ENCODE data around the gene ZSWIM4. TPM values are rescaled to one million over a fixed set of nuclear protein-coding genes. Genes with fewer than 3 reads are reported as not detected.

The ZSWIM4 gene
- total RNA-seq, 1 experiment from 2014 or later = 11.5 TPM

DNA sequence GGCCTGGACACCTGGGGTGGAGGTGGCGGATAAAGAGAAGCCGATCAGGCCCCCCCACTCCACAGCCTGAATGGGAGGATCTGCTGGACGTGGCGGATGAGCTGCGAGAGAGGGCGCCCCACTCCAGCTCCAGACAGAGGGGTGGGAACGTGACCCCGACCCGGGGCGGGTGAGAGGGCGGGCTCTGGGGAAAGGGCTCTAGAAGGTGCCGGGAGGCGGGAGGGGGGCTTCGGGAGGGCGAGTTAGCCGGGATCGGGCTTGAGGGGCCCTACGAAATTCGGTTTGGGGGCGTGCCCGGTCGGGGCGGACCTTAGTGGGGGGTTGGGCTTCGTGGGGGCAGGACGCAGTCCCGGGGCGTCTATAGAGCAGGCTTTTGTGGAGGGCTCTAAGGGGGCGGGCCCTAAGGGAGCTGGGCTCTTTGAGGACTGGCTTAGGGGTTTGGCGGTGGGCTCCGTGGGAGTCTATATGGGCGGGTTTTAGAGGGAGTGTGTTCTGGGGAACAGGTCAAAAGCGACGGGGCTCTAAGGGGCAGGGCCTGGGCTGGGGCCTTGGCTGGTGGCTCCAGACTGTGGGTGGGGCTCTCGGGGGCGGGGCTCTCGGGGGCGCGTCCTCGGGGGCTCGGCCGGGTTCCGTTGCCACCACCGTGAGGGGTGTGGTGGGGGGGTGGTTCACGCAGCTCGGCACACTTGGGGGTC is 77.6 kb downstream of the ZSWIM4 start:
- Mint-ChIP-seq H3K36me3 (ENCODE audit: insufficient read depth, unreplicated experiment) (peaks cover 7% of the 10 kb centered on the region), H3K27me3 (ENCODE audit: unreplicated experiment) (no peaks in the 10 kb centered on the region), H3K27ac (ENCODE audit: unreplicated experiment) (peak overlapping the region; percentile 44), H3K4me1 (ENCODE audit: low read depth, unreplicated experiment) (no peaks in the 10 kb centered on the region), H3K9me3 (ENCODE audit: low read depth, unreplicated experiment) (no peaks in the 10 kb centered on the region), H3K4me3 (ENCODE audit: low read depth, unreplicated experiment) (peak overlapping the region; percentile 66)
- no peak for DNase-seq
- CTCF ChIA-PET = interaction anchor here (0.6 to 0.7 kb wide), 6 partner anchors 11 to 602 kb away, joined by 3 to 11 read pairs (median 3); no protein-coding TSS in a partner anchor
- TF ChIP-seq, protein P1, sequence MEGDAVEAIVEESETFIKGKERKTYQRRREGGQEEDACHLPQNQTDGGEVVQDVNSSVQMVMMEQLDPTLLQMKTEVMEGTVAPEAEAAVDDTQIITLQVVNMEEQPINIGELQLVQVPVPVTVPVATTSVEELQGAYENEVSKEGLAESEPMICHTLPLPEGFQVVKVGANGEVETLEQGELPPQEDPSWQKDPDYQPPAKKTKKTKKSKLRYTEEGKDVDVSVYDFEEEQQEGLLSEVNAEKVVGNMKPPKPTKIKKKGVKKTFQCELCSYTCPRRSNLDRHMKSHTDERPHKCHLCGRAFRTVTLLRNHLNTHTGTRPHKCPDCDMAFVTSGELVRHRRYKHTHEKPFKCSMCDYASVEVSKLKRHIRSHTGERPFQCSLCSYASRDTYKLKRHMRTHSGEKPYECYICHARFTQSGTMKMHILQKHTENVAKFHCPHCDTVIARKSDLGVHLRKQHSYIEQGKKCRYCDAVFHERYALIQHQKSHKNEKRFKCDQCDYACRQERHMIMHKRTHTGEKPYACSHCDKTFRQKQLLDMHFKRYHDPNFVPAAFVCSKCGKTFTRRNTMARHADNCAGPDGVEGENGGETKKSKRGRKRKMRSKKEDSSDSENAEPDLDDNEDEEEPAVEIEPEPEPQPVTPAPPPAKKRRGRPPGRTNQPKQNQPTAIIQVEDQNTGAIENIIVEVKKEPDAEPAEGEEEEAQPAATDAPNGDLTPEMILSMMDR (IDR thresholded peaks at IDR 0.05; ENCODE audit: unreplicated experiment) = no peak
- intact Hi-C loops (cut with micrococcal nuclease; ENCODE audit: unreplicated experiment) = no loop called here
- BruUV-seq (replicated peaks) = no TSS peak

DNA sequence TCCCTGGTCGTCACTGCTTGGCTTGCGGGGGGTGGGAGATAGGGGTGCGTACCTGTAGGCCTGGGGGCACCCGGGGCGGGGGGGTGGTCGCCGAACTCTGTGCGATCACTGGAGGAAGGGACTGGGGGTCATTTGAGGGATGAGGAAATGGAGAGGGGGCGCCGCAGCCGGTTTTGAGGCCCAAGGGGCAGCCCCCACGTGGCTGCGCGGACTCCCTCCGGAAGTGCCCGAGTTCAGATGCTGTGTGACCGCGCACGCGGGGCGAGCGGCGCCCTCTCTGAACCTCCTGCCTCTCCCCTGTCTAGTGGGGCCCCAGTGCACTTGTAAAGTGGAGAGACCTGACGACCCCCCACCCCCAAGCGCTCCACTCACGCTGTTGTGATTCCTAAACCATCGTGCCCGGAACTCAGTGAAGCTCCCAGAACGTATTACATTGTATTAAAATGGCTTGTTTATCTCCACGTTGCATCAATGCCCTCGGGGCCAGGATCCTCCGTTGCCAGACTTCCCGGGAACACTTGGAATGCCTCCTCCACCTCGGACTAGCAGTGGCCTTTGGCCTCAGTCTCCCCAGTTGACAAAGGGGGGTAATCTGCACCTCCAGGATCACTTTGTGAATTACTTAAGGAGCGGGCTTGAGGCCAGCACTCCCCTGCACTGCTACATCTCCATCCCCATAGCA is 78.7 kb downstream of the ZSWIM4 start:
- Mint-ChIP-seq H3K4me1 (ENCODE audit: low read depth, unreplicated experiment) (no peaks in the 10 kb centered on the region), H3K27me3 (ENCODE audit: unreplicated experiment) (no peaks in the 10 kb centered on the region), H3K27ac (ENCODE audit: unreplicated experiment) (no peak overlapping the region), H3K9me3 (ENCODE audit: low read depth, unreplicated experiment) (no peaks in the 10 kb centered on the region), H3K36me3 (ENCODE audit: insufficient read depth, unreplicated experiment) (peaks cover 7% of the 10 kb centered on the region), H3K4me3 (ENCODE audit: low read depth, unreplicated experiment) (no peak overlapping the region)
- intact Hi-C loops (cut with micrococcal nuclease; ENCODE audit: unreplicated experiment) = no loop called here
- no TSS peak for BruUV-seq (replicated peaks)
- no peak for DNase-seq
- CTCF ChIA-PET = no interaction called here
- TF ChIP-seq, protein P1 (IDR thresholded peaks at IDR 0.05; ENCODE audit: unreplicated experiment) = no peak

DNA sequence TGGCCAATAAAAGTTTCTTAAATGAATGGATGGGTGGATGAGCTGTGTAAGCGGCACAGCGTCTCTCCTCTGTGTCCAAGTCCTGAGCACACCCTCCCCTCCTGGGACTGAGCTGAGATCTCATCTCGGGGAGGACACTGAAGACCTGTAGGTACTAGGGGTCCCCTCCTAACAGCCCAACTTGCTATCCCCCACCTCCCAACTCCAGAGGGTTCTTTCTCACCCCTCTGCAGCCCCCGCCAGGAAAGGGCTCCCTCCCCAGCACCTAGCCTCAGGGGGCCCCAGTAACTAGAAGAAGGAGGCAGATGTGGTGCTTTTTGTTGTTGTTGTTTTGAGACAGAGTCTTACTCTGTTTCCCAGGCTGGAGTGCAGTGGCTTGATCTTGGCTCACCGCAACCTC is 80.6 kb downstream of the ZSWIM4 start:
- intact Hi-C loops (cut with micrococcal nuclease; ENCODE audit: unreplicated experiment) = no loop called here
- Mint-ChIP-seq H3K27me3 (ENCODE audit: unreplicated experiment) (no peaks in the 10 kb centered on the region), H3K4me3 (ENCODE audit: low read depth, unreplicated experiment) (no peak overlapping the region), H3K27ac (ENCODE audit: unreplicated experiment) (no peak overlapping the region), H3K36me3 (ENCODE audit: insufficient read depth, unreplicated experiment) (peaks cover 7% of the 10 kb centered on the region), H3K9me3 (ENCODE audit: low read depth, unreplicated experiment) (no peaks in the 10 kb centered on the region), H3K4me1 (ENCODE audit: low read depth, unreplicated experiment) (no peaks in the 10 kb centered on the region)
- CTCF ChIA-PET = no interaction called here
- DNase-seq = no peak
- BruUV-seq (replicated peaks) = no TSS peak
- TF ChIP-seq, protein P1 (IDR thresholded peaks at IDR 0.05; ENCODE audit: unreplicated experiment) = no peak

GRCh38 chr19:13876834-13877233 is 81.6 kb downstream of the ZSWIM4 start, which contains the start of gene NANOS3:
TSS of gene NANOS3 (plus strand) at chr19:13877134. CDS start at chr19:13877249, 115 bp downstream.
- no TSS peak for BruUV-seq (replicated peaks)
- Mint-ChIP-seq H3K27ac (ENCODE audit: unreplicated experiment) (no peak within 1 kb of the TSS), H3K36me3 (ENCODE audit: insufficient read depth, unreplicated experiment) (peaks cover 7% of the 10 kb centered on the region), H3K9me3 (ENCODE audit: low read depth, unreplicated experiment) (no peaks in the 10 kb centered on the region), H3K4me1 (ENCODE audit: low read depth, unreplicated experiment) (no peaks in the 10 kb centered on the region), H3K27me3 (ENCODE audit: unreplicated experiment) (no peaks in the 10 kb centered on the region), H3K4me3 (ENCODE audit: low read depth, unreplicated experiment) (no peak within 1 kb of the TSS)
- TF ChIP-seq, protein P1 (IDR thresholded peaks at IDR 0.05; ENCODE audit: unreplicated experiment) = no peak
- CTCF ChIA-PET = no interaction called here
- DNase-seq = no peak
- intact Hi-C loops (cut with micrococcal nuclease; ENCODE audit: unreplicated experiment) = no loop called here

All from Calu3 (cell line).